WERI-Rb-1 (cell line): ENCODE results near the gene CLDN14.

Experiments used
- DNase-seq: peaks from one replicate; pipeline ENCODE4 v3.0.0-alpha.2; 2020
- H3K27ac ChIP-seq: fragments of 250-450 bp; sonication (Bioruptor Pico); 2 replicates; pipeline ENCODE4 v1.5.1; 2020; ENCODE audit warnings: mild to moderate bottlenecking, moderate library complexity
- H3K27me3 ChIP-seq: fragments of 250-450 bp; sonication (Bioruptor Pico); 2 replicates; pipeline ENCODE4 v1.5.1; 2021; ENCODE audit warnings: mild to moderate bottlenecking, low read depth, moderate library complexity; ENCODE audit not compliant: insufficient read depth, severe bottlenecking
- H3K36me3 ChIP-seq: fragments of 250-450 bp; sonication (Bioruptor Pico); 2 replicates; pipeline ENCODE4 v1.5.1; 2020; ENCODE audit warnings: mild to moderate bottlenecking, moderate library complexity
- H3K4me3 ChIP-seq: 2 replicates; pipeline ENCODE4 v1.5.1; 2011; ENCODE audit warnings: low read depth, mild to moderate bottlenecking, control low read depth, low read length
- H3K9me3 ChIP-seq: fragments of 250-450 bp; sonication (Bioruptor Pico); 2 replicates; pipeline ENCODE4 v1.5.1; 2021; ENCODE audit warnings: mild to moderate bottlenecking, moderate library complexity; ENCODE audit not compliant: severe bottlenecking
- CTCF ChIP-seq: IDR thresholded peaks from 2 replicates; pipeline ENCODE4 v1.5.1; 2011; ENCODE audit warnings: low read depth, mild to moderate bottlenecking, control low read depth, inconsistent platforms, low read length

Gene CLDN14

GRCh38 chr21:36511484-36512220 lies 31.7 kb upstream of the CLDN14 start:
- no peaks in the 10 kb centered on the region for H3K36me3 ChIP-seq
- H3K9me3 ChIP-seq = no peaks in the 10 kb centered on the region
- no peaks in the 10 kb centered on the region for H3K27me3 ChIP-seq
- no peak overlapping the region for H3K27ac ChIP-seq
- no peak for DNase-seq
- TF ChIP-seq CTCF = no peak
- no peak overlapping the region for H3K4me3 ChIP-seq

- Histone ChIP-seq H3K36me3 (no peaks in the 10 kb centered on the region), H3K27ac (no peak overlapping the region), H3K9me3 (no peaks in the 10 kb centered on the region), H3K27me3 (no peaks in the 10 kb centered on the region), H3K4me3 (no peak overlapping the region)
- no peak for TF ChIP-seq CTCF
- no peak for DNase-seq
These were observed 31.0 kb upstream of the CLDN14 start for GRCh38 chr21:36510911-36511310.

GRCh38 chr21:36509973-36510664 lies 30.2 kb upstream of the CLDN14 start:
- Histone ChIP-seq H3K27me3 (no peaks in the 10 kb centered on the region), H3K36me3 (no peaks in the 10 kb centered on the region), H3K27ac (no peak overlapping the region)

GRCh38 chr21:36508948-36509347 lies 29.0 kb upstream of the CLDN14 start:
- no peak for DNase-seq
- Histone ChIP-seq H3K27me3 (no peaks in the 10 kb centered on the region), H3K9me3 (no peaks in the 10 kb centered on the region), H3K27ac (no peak overlapping the region), H3K4me3 (no peak overlapping the region), H3K36me3 (no peaks in the 10 kb centered on the region)
- no peak for TF ChIP-seq CTCF

More at GRCh38 chr21:36509973-36510664, 30.2 kb upstream of the CLDN14 start:
- no peak overlapping the region for H3K4me3 ChIP-seq
- DNase-seq = no peak
- TF ChIP-seq CTCF = no peak
- H3K9me3 ChIP-seq = no peaks in the 10 kb centered on the region

GRCh38 chr21:36507397-36508018 lies 27.6 kb upstream of the CLDN14 start:
- no peak for TF ChIP-seq CTCF
- Histone ChIP-seq H3K9me3 (no peaks in the 10 kb centered on the region), H3K36me3 (no peaks in the 10 kb centered on the region), H3K27ac (no peak overlapping the region), H3K4me3 (no peak overlapping the region), H3K27me3 (no peaks in the 10 kb centered on the region)
- no peak for DNase-seq
